Fibroblast of mammary gland (primary cell): ENCODE results near the gene FEZF2.
A peak's percentile ranks its signal among the peaks of the same experiment; 100 is the strongest.

Source experiments
- DNase-seq: peaks from one replicate; pipeline ENCODE4 v3.0.0-alpha.2; 2010; ENCODE audit warnings: low read depth
- H3K4me3 ChIP-seq: 2 replicates; pipeline ENCODE4 v1.5.1; 2011; ENCODE audit warnings: low read depth, mild to moderate bottlenecking, low read length, moderate library complexity; ENCODE audit not compliant: control insufficient read depth
- CTCF ChIP-seq: conservative IDR thresholded peaks from 2 replicates; pipeline ENCODE4 v1.5.1; 2011; ENCODE audit warnings: low read depth, low read length, inconsistent platforms; ENCODE audit not compliant: control insufficient read depth, insufficient read depth

The FEZF2 gene

GRCh38 chr3:62335196-62335595, 38.2 kb downstream of the FEZF2 start:
- TF ChIP-seq CTCF = no peak
- no peak for DNase-seq
- no peak overlapping the region for H3K4me3 ChIP-seq

GRCh38 chr3:62332835-62333244, 40.5 kb downstream of the FEZF2 start:
- H3K4me3 ChIP-seq = no peak overlapping the region
- peak; percentile 42 for DNase-seq
- TF ChIP-seq CTCF = peak; percentile 49

GRCh38 chr3:62332017-62332416, 41.3 kb downstream of the FEZF2 start:
- DNase-seq = no peak
- TF ChIP-seq CTCF = no peak
- H3K4me3 ChIP-seq = no peak overlapping the region

- no peak overlapping the region for H3K4me3 ChIP-seq
- TF ChIP-seq CTCF = no peak
- no peak for DNase-seq
Observed at GRCh38 chr3:62329971-62330370, 43.4 kb downstream of the FEZF2 start.

- H3K4me3 ChIP-seq = no peak overlapping the region
- TF ChIP-seq CTCF = no peak
- no peak for DNase-seq
Observed at GRCh38 chr3:62325896-62326295, 47.5 kb downstream of the FEZF2 start.

GRCh38 chr3:62323241-62323640, 50.1 kb downstream of the FEZF2 start:
- no peak for DNase-seq
- TF ChIP-seq CTCF = no peak
- no peak overlapping the region for H3K4me3 ChIP-seq
